Pancreas (tissue), 10 donors: ENCODE data around the gene ZFAND3. TPM values are rescaled to one million over a fixed set of nuclear protein-coding genes. Genes with fewer than 3 reads are reported as not detected.

Source experiments
- ATAC-seq, 4 donors: fragments of 200-7000 bp; cut with Tn5 transposase; one replicate each; pipeline versions ENCODE4 v1.8.0 to v1.9.1; 2020; ENCODE audit warnings: mild to moderate bottlenecking in 4 of 4, moderate library complexity in 4 of 4
- DNase-seq, 6 donors: peaks; one replicate each; pipeline ENCODE4 v3.0.0-alpha.2; 2020
- FAIRE-seq: peaks from 2 replicates; lab custom pipeline; 2012; peaks lifted over from hg19 to GRCh38; lab: Jason Lieb, UNC
- H3K27ac ChIP-seq, 4 donors: fragments of 200-600 bp; sonication (generic); 1 replicate in 3 of 4; 2 replicates in 1 of 4; pipeline versions ENCODE4 v1.5.0 to v1.8.0; 2020
- H3K27me3 ChIP-seq, 4 donors: fragments of 200-600 bp; one replicate each; pipeline ENCODE4 v1.8.0; 2021
- H3K36me3 ChIP-seq, 3 donors: fragments of 200-600 bp; sonication (generic) in 1 of 3; one replicate each; pipeline versions ENCODE4 v1.5.0 to v1.8.0; 2020 to 2021
- H3K4me1 ChIP-seq, 3 donors: fragments of 200-600 bp; one replicate each; pipeline ENCODE4 v1.8.0; 2021
- H3K4me3 ChIP-seq, 4 donors: fragments of 200-600 bp; sonication (generic) in 2 of 4; one replicate each; pipeline versions ENCODE4 v1.5.0 to v1.8.0; 2020 to 2021
- H3K9me3 ChIP-seq, 4 donors: fragments of 200-600 bp; one replicate each; pipeline ENCODE4 v1.8.0; 2021
- CTCF ChIP-seq, 4 donors: fragments of 200-600 bp; sonication (generic) in 3 of 4; IDR thresholded peaks; one replicate each; pipeline versions ENCODE4 v1.5.0 to v1.8.0; 2021; ENCODE audit warnings: antibody characterized with exemption in 4 of 4
- WGBS, 2 donors: extraction: QIAGEN DNeasy Blood & Tissue Kit; methylation state at CpG; one replicate each; pipeline ENCODE4 v1.1.7; 2013; 5-methylcytosine and 5-hydroxymethylcytosine counted together
- intact Hi-C, 3 donors: fragments of 100-400 bp; cut with DNase I; formaldehyde crosslinking; loops; one replicate each; pipeline versions ENCODE4 v1.11.1 to v1.14.2; 2022
- polyA plus RNA-seq, 2 donors: library from polyadenylated mRNA; stranded (reverse); fragments of 200-250 nt; gene quantifications; one replicate each; pipeline ENCODE4 v1.2.3, GENCODE V29; 2013
- total RNA-seq, 6 donors: library from RNA; stranded (reverse); fragmentation: NEBNext Ultra II Directional in 4 of 6; extraction: Animal tissue kit (Norgen Biotek cat#: 25700) in 4 of 6; gene quantifications; one replicate each; pipeline versions ENCODE4 v1.2.1 to v1.2.4, GENCODE V29; 2021 to 2023
- donor health status: healthy with polysubstance abuse.
- donor health status: DM: no; HTN: no; CAD: no; lungs with moderate emphysema.
- donor health status: DM: no; HTN: no; CAD: no.
- donor health status: control.
- donor health status: control.
- donor health status: Bipolar disorder and iron deficiency.
- donor health status: DM: yes; HTN: yes; CAD: no.
- donor health status: DM: no; HTN: no; CAD: no.
- donor health status: DM: no; HTN: no; CAD: no.
- donor health status: DM: yes; HTN: yes; CAD: no.

Gene ZFAND3
- total and polyA plus RNA-seq, 8 donors: 13.1 to 49.8 (median 31.8) TPM

GRCh38 chr6:37831457-37831856, 11.9 kb downstream of the ZFAND3 start:
- intact Hi-C loops: no loop called here
- H3K36me3 ChIP-seq: no peaks in the 10 kb centered on the region
- TF ChIP-seq CTCF (IDR thresholded peaks at IDR 0.05): no peak
- no peaks in the 10 kb centered on the region for H3K27me3 ChIP-seq
- ATAC-seq (no peak), FAIRE-seq (no peak), DNase-seq (no peak)
- WGBS, 2 donors: 81 to 88% methylated on average over 4 of the region's 4 CpGs
- H3K9me3 ChIP-seq: no peaks in the 10 kb centered on the region
- H3K4me3 ChIP-seq: no peak overlapping the region
- H3K27ac ChIP-seq: no peak overlapping the region
- peaks cover 0 to 7% (median 4%) of the 10 kb centered on the region in 3 donors for H3K4me1 ChIP-seq

- WGBS, 2 donors: 72 to 79% methylated on average over 2 of the region's 2 CpGs
- ATAC-seq: no peak
- intact Hi-C loops: no loop called here
- H3K9me3 ChIP-seq: no peaks in the 10 kb centered on the region
- H3K4me3 ChIP-seq: no peak overlapping the region
- no peaks in the 10 kb centered on the region for H3K27me3 ChIP-seq
- H3K36me3 ChIP-seq: no peaks in the 10 kb centered on the region
- no peak for TF ChIP-seq CTCF (IDR thresholded peaks at IDR 0.05)
- peaks cover 0 to 13% (median 0%) of the 10 kb centered on the region in 3 donors for H3K4me1 ChIP-seq
- no peak for FAIRE-seq
- DNase-seq: no peak
- H3K27ac ChIP-seq: no peak overlapping the region
Observed at GRCh38 chr6:37835923-37836322, 16.4 kb downstream of the ZFAND3 start.

- intact Hi-C loops: no loop called here
- 78 to 79% methylated on average over 3 of the region's 3 CpGs for WGBS, 2 donors
- Histone ChIP-seq H3K36me3 (no peaks in the 10 kb centered on the region), H3K4me3 (no peak overlapping the region), H3K9me3 (no peaks in the 10 kb centered on the region), H3K4me1 (peaks cover 0 to 16% (median 3%) of the 10 kb centered on the region in 3 donors), H3K27ac (no peak overlapping the region), H3K27me3 (no peaks in the 10 kb centered on the region)
- TF ChIP-seq CTCF (IDR thresholded peaks at IDR 0.05): no peak
- DNase-seq: no peak
- ATAC-seq: no peak
- no peak for FAIRE-seq
Observed at GRCh38 chr6:37838219-37838921, 18.8 kb downstream of the ZFAND3 start.

- intact Hi-C loops: no loop called here
- TF ChIP-seq CTCF (IDR thresholded peaks at IDR 0.05): no peak
- H3K36me3 ChIP-seq: no peaks in the 10 kb centered on the region
- H3K4me3 ChIP-seq: no peak overlapping the region
- WGBS, 2 donors: 98% methylated on average over 8 of the region's 8 CpGs
- H3K4me1 ChIP-seq: peaks cover 6 to 22% (median 8%) of the 10 kb centered on the region in 3 donors
- no peaks in the 10 kb centered on the region for H3K27me3 ChIP-seq
- H3K27ac ChIP-seq: no peak overlapping the region
- H3K9me3 ChIP-seq: no peaks in the 10 kb centered on the region
- DNase-seq (no peak), FAIRE-seq (no peak), ATAC-seq (no peak)
Observed at GRCh38 chr6:37840143-37840939, 20.8 kb downstream of the ZFAND3 start.

- TF ChIP-seq CTCF (IDR thresholded peaks at IDR 0.05): no peak
- DNase-seq: no peak
- Histone ChIP-seq H3K9me3 (no peaks in the 10 kb centered on the region), H3K4me3 (no peak overlapping the region), H3K4me1 (peaks cover 8 to 26% (median 12%) of the 10 kb centered on the region in 3 donors), H3K27ac (no peak overlapping the region), H3K36me3 (no peaks in the 10 kb centered on the region), H3K27me3 (no peaks in the 10 kb centered on the region)
- WGBS, 2 donors: 18 to 21% methylated on average over 1 of the region's 1 CpG
- no peak for FAIRE-seq
- intact Hi-C loops: no loop called here
- ATAC-seq: no peak
Observed at GRCh38 chr6:37840940-37841300, 21.4 kb downstream of the ZFAND3 start.
